Right atrium auricular region (tissue), 2 donors: ENCODE data around the gene MCUB. TPM values are rescaled to one million over a fixed set of nuclear protein-coding genes. Genes with fewer than 3 reads are reported as not detected.
A peak's percentile ranks its signal among the peaks of the same experiment; 100 is the strongest.
"Not testable (repeated sequence)": the region's sequence is repeated elsewhere in the genome, so short reads cannot be mapped to it uniquely, and the experiment has no call there.

Source experiments
- DNase-seq: peaks from one replicate; pipeline ENCODE4 v3.0.0-alpha.2; 2019; ENCODE audit warnings: low spot score
- H3K27ac ChIP-seq, 2 donors: fragments of 200-600 bp; sonication (generic); 1 replicate in 1 of 2; 2 replicates in 1 of 2; pipeline ENCODE4 v1.5.1; 2016 to 2019
- H3K27me3 ChIP-seq, 2 donors: fragments of 200-600 bp; sonication (generic); one replicate each; pipeline versions ENCODE4 v1.5.1 to v1.6.0; 2017 to 2019
- H3K36me3 ChIP-seq: fragments of 200-600 bp; sonication (generic); one replicate; pipeline ENCODE4 v1.5.1; 2016
- H3K4me1 ChIP-seq, 2 donors: fragments of 200-600 bp; sonication (generic); one replicate each; pipeline versions ENCODE4 v1.5.1 to v1.6.0; 2017 to 2019
- H3K4me3 ChIP-seq, 2 donors: fragments of 200-600 bp; sonication (generic); 1 replicate in 1 of 2; 2 replicates in 1 of 2; pipeline ENCODE4 v1.5.1; 2017 to 2019; ENCODE audit warnings: mild to moderate bottlenecking in 1 of 2, moderate library complexity in 1 of 2
- H3K9me3 ChIP-seq, 2 donors: fragments of 200-600 bp; sonication (generic); one replicate each; pipeline ENCODE4 v1.5.1; 2019
- total RNA-seq, 2 donors: library from RNA; depleted of rRNA; stranded (reverse); fragments of >200 nt; gene quantifications; one replicate each; pipeline ENCODE4 v1.1.0, GENCODE V29; 2016
- TF ChIP-seq, protein P1 (sequence below), 2 donors: fragments of 200-600 bp; sonication (generic); IDR thresholded peaks; one replicate each; pipeline ENCODE4 v1.5.1; 2019; ENCODE audit warnings: antibody characterized with exemption in 2 of 2

Gene MCUB
- total RNA-seq, 2 donors from 2014 or later, result 25.0 to 28.1 TPM

DNA sequence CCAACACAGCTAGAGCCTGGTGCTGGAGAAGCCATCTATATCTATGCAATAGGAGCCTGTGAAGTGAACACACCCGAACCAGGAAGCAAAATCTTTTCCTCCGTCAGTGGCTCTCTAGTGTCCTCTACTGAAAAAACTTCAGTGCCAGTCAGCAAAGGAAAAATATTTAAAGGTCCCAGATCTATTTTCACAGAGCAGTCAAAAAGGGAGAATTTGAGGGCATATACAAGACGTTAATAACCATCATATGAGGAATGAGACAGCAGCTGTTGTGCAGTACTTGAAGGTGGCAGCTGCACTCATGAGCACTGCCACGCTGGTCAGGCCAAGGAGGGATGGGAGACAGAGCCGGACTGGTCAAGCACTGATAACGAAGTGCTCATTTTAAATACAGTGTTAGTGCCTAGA lies 14.4 kb downstream of the MCUB start:
- H3K4me3 ChIP-seq, result peak overlapping the region in 1 of 2 donors; percentile 4
- H3K27me3 ChIP-seq, result no peaks in the 10 kb centered on the region
- TF ChIP-seq, protein P1, sequence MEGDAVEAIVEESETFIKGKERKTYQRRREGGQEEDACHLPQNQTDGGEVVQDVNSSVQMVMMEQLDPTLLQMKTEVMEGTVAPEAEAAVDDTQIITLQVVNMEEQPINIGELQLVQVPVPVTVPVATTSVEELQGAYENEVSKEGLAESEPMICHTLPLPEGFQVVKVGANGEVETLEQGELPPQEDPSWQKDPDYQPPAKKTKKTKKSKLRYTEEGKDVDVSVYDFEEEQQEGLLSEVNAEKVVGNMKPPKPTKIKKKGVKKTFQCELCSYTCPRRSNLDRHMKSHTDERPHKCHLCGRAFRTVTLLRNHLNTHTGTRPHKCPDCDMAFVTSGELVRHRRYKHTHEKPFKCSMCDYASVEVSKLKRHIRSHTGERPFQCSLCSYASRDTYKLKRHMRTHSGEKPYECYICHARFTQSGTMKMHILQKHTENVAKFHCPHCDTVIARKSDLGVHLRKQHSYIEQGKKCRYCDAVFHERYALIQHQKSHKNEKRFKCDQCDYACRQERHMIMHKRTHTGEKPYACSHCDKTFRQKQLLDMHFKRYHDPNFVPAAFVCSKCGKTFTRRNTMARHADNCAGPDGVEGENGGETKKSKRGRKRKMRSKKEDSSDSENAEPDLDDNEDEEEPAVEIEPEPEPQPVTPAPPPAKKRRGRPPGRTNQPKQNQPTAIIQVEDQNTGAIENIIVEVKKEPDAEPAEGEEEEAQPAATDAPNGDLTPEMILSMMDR (IDR thresholded peaks at IDR 0.05), result peak; percentile 20 to 59
- peak overlapping the region; percentile 71 to 81 for H3K27ac ChIP-seq
- H3K36me3 ChIP-seq, result no peaks in the 10 kb centered on the region
- no peak for DNase-seq
- peaks cover 0 to 18% of the 10 kb centered on the region in 2 donors for H3K4me1 ChIP-seq
- no peaks in the 10 kb centered on the region for H3K9me3 ChIP-seq

DNA sequence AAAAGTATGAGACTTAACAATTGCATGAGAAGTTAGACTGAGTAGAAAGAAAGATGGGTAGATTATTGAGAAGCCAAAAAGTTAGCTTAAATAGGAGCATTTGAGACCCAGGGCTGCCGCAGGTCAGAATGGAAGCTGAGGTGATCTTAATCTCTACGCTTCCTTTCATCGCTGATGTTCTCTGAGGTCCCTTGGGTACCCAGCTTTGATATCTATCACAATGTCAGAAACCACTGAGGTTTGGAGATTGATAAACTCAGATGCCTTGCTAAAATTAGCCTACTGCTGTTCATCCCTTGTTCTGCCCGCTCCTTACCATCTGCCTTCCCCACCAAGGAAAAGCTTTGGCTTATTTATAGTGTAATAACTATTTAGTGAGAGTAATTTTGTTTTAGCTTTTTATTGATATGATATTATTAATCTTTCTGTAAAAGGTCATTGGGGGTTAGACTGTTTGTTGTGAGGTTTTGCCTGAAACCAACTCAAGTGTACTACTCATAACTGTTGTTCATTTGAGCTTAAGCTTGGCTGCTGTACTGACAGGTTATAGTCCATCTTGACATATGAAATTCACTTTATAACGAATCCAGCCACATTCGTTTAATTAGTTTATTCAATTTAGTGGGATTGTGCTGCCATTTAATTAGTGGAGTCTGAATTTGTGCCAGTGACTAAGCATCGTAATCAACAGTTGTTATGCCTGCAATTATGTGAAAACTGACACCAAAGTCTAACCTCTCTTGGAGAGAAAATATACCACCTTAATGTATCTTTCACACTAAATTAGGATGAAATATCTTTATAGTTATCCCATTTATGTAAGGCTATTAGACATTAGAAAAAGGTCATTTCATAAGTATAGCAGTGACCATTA lies 15.1 kb downstream of the MCUB start:
- Histone ChIP-seq H3K27ac (peak overlapping the region; percentile 71 to 81), H3K4me1 (peaks cover 0 to 18% of the 10 kb centered on the region in 2 donors), H3K9me3 (no peaks in the 10 kb centered on the region), H3K36me3 (no peaks in the 10 kb centered on the region), H3K4me3 (peak overlapping the region in 1 of 2 donors; percentile 4), H3K27me3 (no peaks in the 10 kb centered on the region)
- TF ChIP-seq, protein P1 (IDR thresholded peaks at IDR 0.05), result no peak
- DNase-seq, result no peak

DNA sequence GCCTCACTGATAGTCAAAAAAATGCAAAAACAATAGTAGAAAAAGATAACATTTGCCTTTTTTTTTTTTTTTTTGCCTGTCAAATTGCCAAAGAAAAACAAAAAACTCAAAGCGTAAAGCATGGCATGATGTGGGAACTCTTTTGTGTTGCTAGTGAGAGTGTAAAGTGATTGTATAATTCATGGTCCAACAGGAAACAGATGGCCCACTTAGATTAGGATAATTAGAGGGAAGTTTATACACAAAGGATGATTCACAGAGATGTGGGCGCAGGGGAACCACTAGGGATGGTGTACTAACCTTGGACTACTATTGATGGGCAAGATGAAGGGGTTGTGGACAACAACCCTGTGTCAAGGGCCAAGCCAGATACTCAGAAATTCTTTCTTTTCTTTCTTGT lies 16.4 kb downstream of the MCUB start:
- Histone ChIP-seq H3K27ac (peak overlapping the region in 1 of 2 donors; percentile 81), H3K4me3 (no peak overlapping the region)
- DNase-seq, result no peak

DNA sequence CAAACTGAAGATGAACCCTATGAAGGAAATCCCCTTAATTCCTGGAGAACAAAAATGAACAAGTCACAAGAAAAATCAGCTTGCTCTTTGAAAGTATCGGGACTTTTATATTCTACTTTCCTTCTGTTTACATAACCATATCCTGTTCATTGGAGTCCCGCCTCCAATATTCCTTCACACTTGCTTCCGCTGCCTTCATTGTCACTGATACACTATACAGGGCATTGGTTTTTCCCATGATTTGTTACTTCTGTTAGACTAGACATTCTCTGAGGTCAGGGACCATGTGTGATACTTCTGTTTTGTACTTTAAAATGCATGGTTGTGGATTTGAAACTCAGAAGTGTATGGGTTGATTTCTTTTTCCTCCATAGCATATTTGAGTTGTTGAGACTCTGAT lies 18.8 kb downstream of the MCUB start:
- TF ChIP-seq, protein P1 (IDR thresholded peaks at IDR 0.05), result no peak
- Histone ChIP-seq H3K27ac (no peak overlapping the region), H3K36me3 (no peaks in the 10 kb centered on the region), H3K9me3 (peaks cover 0 to 6% of the 10 kb centered on the region in 2 donors), H3K4me3 (no peak overlapping the region), H3K27me3 (no peaks in the 10 kb centered on the region), H3K4me1 (peaks cover 0 to 18% of the 10 kb centered on the region in 2 donors)
- DNase-seq, result no peak

More for the DNA sequence above, 16.4 kb downstream of the MCUB start:
- H3K9me3 ChIP-seq, result no peaks in the 10 kb centered on the region
- H3K27me3 ChIP-seq, result no peaks in the 10 kb centered on the region
- H3K36me3 ChIP-seq, result no peaks in the 10 kb centered on the region
- H3K4me1 ChIP-seq, result peaks cover 0 to 18% of the 10 kb centered on the region in 2 donors
- TF ChIP-seq, protein P1 (IDR thresholded peaks at IDR 0.05), result no peak

DNA sequence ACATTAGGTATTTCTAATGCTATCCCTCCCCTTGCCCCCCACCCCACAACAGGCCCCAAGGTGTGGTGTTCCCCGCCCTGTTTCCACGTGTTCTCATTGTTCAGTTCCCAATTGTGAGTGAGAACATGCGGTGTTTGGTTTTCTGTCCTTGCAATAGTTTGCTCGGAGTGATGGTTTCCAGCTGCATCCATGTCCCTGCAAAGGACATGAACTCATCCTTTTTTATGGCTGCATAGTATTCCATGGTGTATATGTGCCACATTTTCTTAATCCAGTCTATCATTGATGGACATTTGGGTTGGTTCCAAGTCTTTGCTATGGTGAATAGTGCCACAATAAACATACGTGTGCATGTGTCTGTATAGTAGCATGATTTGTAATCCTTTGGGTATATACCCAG lies 20.0 kb downstream of the MCUB start:
- H3K4me3 ChIP-seq, H3K27ac ChIP-seq, DNase-seq, H3K9me3 ChIP-seq, H3K27me3 ChIP-seq, H3K36me3 ChIP-seq: not testable (repeated sequence)
- H3K4me1 ChIP-seq, result peaks cover 0 to 15% of the 10 kb centered on the region in 2 donors

DNA sequence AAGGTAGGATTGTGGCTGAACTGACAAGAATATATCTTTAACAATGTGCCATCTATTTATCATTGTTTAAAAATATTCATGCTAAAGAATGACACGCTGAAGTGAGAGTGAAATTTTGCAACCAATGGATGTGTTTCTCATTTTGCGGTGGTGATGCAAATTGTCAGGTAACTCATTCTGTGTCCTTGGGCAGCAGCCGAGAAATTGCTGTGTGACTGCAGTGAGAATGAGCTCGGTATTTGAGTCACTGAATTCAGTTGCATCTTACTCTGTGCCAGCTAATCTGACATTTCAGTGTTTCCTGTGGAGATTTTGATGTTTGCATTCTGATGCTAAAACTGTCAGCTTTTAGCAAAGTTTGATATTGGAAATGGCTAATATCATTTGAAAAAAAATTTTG lies 28.1 kb downstream of the MCUB start:
- Histone ChIP-seq H3K27me3 (no peaks in the 10 kb centered on the region), H3K4me3 (no peak overlapping the region), H3K27ac (peak overlapping the region; percentile 66 to 80), H3K9me3 (peaks cover 0 to 4% of the 10 kb centered on the region in 2 donors), H3K36me3 (no peaks in the 10 kb centered on the region), H3K4me1 (peaks cover 0 to 21% of the 10 kb centered on the region in 2 donors)
- TF ChIP-seq, protein P1 (IDR thresholded peaks at IDR 0.05), result no peak
- no peak for DNase-seq
